ENCODE results near the gene NPAS2. TPM values are rescaled to one million over a fixed set of nuclear protein-coding genes. Genes with fewer than 3 reads are reported as not detected.

Gene NPAS2, protein sequence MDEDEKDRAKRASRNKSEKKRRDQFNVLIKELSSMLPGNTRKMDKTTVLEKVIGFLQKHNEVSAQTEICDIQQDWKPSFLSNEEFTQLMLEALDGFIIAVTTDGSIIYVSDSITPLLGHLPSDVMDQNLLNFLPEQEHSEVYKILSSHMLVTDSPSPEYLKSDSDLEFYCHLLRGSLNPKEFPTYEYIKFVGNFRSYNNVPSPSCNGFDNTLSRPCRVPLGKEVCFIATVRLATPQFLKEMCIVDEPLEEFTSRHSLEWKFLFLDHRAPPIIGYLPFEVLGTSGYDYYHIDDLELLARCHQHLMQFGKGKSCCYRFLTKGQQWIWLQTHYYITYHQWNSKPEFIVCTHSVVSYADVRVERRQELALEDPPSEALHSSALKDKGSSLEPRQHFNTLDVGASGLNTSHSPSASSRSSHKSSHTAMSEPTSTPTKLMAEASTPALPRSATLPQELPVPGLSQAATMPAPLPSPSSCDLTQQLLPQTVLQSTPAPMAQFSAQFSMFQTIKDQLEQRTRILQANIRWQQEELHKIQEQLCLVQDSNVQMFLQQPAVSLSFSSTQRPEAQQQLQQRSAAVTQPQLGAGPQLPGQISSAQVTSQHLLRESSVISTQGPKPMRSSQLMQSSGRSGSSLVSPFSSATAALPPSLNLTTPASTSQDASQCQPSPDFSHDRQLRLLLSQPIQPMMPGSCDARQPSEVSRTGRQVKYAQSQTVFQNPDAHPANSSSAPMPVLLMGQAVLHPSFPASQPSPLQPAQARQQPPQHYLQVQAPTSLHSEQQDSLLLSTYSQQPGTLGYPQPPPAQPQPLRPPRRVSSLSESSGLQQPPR
- 8.3 and 8.7 TPM in 2 replicates for total RNA-seq

GRCh38 chr2:100819370-100820272 lies at the start of gene NPAS2:
NPAS2 (plus strand) TSS chr2:100820139; CDS start chr2:100904755, 84,616 bp downstream.
- Histone ChIP-seq H3K4me3 (ENCODE audit: insufficient read depth, low read length) (peak within 1 kb of the TSS; percentile 76), H3K4me2 (ENCODE audit: insufficient read depth, low read length) (peak within 1 kb of the TSS; percentile 87), H2AFZ (ENCODE audit: low read length) (peak within 1 kb of the TSS; percentile 85), H3K79me2 (ENCODE audit: insufficient read depth, low read length) (peaks cover 15% of the 10 kb centered on the region), H3K4me1 (ENCODE audit: insufficient read depth, low read length) (peaks cover 15% of the 10 kb centered on the region), H4K20me1 (ENCODE audit: insufficient read depth, low read length) (no peaks in the 10 kb centered on the region), H3K9me3 (ENCODE audit: low read depth, low read length) (no peaks in the 10 kb centered on the region), H3K27me3 (ENCODE audit: insufficient read depth, low read length) (peaks cover 15% of the 10 kb centered on the region), H3K27ac (ENCODE audit: low read depth, low read length) (peak within 1 kb of the TSS; percentile 63), H3K36me3 (ENCODE audit: insufficient read depth, low read length) (no peaks in the 10 kb centered on the region)
- TF ChIP-seq, protein P1, sequence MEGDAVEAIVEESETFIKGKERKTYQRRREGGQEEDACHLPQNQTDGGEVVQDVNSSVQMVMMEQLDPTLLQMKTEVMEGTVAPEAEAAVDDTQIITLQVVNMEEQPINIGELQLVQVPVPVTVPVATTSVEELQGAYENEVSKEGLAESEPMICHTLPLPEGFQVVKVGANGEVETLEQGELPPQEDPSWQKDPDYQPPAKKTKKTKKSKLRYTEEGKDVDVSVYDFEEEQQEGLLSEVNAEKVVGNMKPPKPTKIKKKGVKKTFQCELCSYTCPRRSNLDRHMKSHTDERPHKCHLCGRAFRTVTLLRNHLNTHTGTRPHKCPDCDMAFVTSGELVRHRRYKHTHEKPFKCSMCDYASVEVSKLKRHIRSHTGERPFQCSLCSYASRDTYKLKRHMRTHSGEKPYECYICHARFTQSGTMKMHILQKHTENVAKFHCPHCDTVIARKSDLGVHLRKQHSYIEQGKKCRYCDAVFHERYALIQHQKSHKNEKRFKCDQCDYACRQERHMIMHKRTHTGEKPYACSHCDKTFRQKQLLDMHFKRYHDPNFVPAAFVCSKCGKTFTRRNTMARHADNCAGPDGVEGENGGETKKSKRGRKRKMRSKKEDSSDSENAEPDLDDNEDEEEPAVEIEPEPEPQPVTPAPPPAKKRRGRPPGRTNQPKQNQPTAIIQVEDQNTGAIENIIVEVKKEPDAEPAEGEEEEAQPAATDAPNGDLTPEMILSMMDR (IDR thresholded peaks at IDR 0.05; ENCODE audit: extremely low read depth, low read depth, low read length): no peak
- peak; percentile 93 for DNase-seq (ENCODE audit: insufficient read length, low spot score, missing footprints)

- no peak overlapping the region for H3K4me2 ChIP-seq (ENCODE audit: insufficient read depth, low read length)
- no peak overlapping the region for H2AFZ ChIP-seq (ENCODE audit: low read length)
- no peaks in the 10 kb centered on the region for H3K27me3 ChIP-seq (ENCODE audit: insufficient read depth, low read length)
- no peaks in the 10 kb centered on the region for H4K20me1 ChIP-seq (ENCODE audit: insufficient read depth, low read length)
- no peak overlapping the region for H3K4me3 ChIP-seq (ENCODE audit: insufficient read depth, low read length)
- TF ChIP-seq, protein P1 (IDR thresholded peaks at IDR 0.05; ENCODE audit: extremely low read depth, low read depth, low read length): no peak
- DNase-seq (ENCODE audit: insufficient read length, low spot score, missing footprints): no peak
- H3K9me3 ChIP-seq (ENCODE audit: low read depth, low read length): no peaks in the 10 kb centered on the region
- peaks cover 19% of the 10 kb centered on the region for H3K4me1 ChIP-seq (ENCODE audit: insufficient read depth, low read length)
- no peaks in the 10 kb centered on the region for H3K79me2 ChIP-seq (ENCODE audit: insufficient read depth, low read length)
- no peak overlapping the region for H3K27ac ChIP-seq (ENCODE audit: low read depth, low read length)
- H3K36me3 ChIP-seq (ENCODE audit: insufficient read depth, low read length): no peaks in the 10 kb centered on the region
Observed at GRCh38 chr2:100771125-100771524, 48.8 kb upstream of the NPAS2 start.

DNA sequence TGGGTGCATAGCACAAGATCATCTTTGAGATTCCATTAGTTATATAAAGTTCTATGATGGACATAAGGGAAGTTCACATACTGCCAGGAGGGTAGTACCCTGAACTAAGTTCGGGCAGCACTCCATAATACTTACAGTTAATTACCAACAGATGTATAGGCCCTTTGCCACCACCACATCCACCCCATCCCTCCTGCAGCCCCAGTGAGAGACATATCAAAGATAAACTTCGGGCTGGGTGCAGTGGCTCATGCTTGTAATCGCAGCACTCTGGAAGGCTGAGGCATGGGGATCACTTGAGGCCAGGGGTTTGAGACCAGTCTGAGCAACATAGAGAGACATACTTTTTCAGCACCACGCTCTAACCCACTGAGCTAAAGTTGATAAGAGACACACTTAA lies 46.4 kb upstream of the NPAS2 start:
- H4K20me1 ChIP-seq (ENCODE audit: insufficient read depth, low read length): no peaks in the 10 kb centered on the region
- TF ChIP-seq, protein P1 (IDR thresholded peaks at IDR 0.05; ENCODE audit: extremely low read depth, low read depth, low read length): no peak
- H3K9me3 ChIP-seq (ENCODE audit: low read depth, low read length): no peaks in the 10 kb centered on the region
- H3K4me3 ChIP-seq (ENCODE audit: insufficient read depth, low read length): no peak overlapping the region
- no peak overlapping the region for H2AFZ ChIP-seq (ENCODE audit: low read length)
- H3K36me3 ChIP-seq (ENCODE audit: insufficient read depth, low read length): no peaks in the 10 kb centered on the region
- no peaks in the 10 kb centered on the region for H3K27me3 ChIP-seq (ENCODE audit: insufficient read depth, low read length)
- H3K27ac ChIP-seq (ENCODE audit: low read depth, low read length): no peak overlapping the region
- no peak for DNase-seq (ENCODE audit: insufficient read length, low spot score, missing footprints)
- H3K4me1 ChIP-seq (ENCODE audit: insufficient read depth, low read length): no peaks in the 10 kb centered on the region
- no peak overlapping the region for H3K4me2 ChIP-seq (ENCODE audit: insufficient read depth, low read length)
- H3K79me2 ChIP-seq (ENCODE audit: insufficient read depth, low read length): no peaks in the 10 kb centered on the region

Data from osteoblast (primary cell).